ENCODE measurements around the gene F5. TPM values are rescaled to one million over a fixed set of nuclear protein-coding genes. Genes with fewer than 3 reads are reported as not detected.

F5 gene
- total RNA-seq, 1 experiment from 2014 or later: not detected

DNA sequence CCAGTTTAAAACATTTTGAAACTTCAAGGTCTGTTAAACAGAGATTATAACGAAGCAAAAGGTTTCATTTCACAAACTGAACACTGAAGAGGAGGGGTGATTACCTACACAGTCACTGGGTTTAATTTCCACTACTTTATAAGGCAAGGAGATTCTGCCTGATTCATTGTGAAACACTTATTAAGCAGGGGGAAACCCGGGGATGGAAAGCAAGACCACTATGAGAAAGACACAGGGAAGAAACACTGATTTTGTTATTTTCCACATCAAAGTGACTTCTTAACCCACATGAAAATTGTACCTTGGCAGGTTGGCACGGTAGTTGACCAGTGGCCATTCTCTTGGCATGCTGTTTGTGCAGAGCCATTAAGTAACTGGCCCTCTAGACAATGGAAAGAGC is 8.1 kb upstream of the F5 start:
- ChIA-PET POLR2A (ENCODE audit: low non-redundant PET) (no interaction called here), CTCF (no interaction called here)
- DNase-seq (ENCODE audit: low spot score): no peak
- no peaks in the 10 kb centered on the region for H3K4me1 ChIP-seq (ENCODE audit: insufficient read depth, low read length, poor library complexity, severe bottlenecking)
- TF ChIP-seq, protein P1, sequence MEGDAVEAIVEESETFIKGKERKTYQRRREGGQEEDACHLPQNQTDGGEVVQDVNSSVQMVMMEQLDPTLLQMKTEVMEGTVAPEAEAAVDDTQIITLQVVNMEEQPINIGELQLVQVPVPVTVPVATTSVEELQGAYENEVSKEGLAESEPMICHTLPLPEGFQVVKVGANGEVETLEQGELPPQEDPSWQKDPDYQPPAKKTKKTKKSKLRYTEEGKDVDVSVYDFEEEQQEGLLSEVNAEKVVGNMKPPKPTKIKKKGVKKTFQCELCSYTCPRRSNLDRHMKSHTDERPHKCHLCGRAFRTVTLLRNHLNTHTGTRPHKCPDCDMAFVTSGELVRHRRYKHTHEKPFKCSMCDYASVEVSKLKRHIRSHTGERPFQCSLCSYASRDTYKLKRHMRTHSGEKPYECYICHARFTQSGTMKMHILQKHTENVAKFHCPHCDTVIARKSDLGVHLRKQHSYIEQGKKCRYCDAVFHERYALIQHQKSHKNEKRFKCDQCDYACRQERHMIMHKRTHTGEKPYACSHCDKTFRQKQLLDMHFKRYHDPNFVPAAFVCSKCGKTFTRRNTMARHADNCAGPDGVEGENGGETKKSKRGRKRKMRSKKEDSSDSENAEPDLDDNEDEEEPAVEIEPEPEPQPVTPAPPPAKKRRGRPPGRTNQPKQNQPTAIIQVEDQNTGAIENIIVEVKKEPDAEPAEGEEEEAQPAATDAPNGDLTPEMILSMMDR (conservative IDR thresholded peaks at IDR 0.05; ENCODE audit: low read depth, low read length): no peak
- TF ChIP-seq EZH2 (IDR thresholded peaks at IDR 0.05; ENCODE audit: borderline replicate concordance, low read depth, low read length, poor library complexity, severe bottlenecking): no peak
- no TSS peak for BruUV-seq (replicated peaks)
- H3K4me3 ChIP-seq (ENCODE audit: low read depth, low read length, poor library complexity, severe bottlenecking): no peak overlapping the region
- intact Hi-C loops (cut with micrococcal nuclease; ENCODE audit: unreplicated experiment): no loop called here
- no peaks in the 10 kb centered on the region for H3K9me3 ChIP-seq (ENCODE audit: low read depth, low read length, poor library complexity, severe bottlenecking)
- no peak overlapping the region for H3K27ac ChIP-seq (ENCODE audit: low read depth, low read length, poor library complexity, severe bottlenecking)
- no peaks in the 10 kb centered on the region for H3K36me3 ChIP-seq (ENCODE audit: insufficient read depth, low read length, poor library complexity, severe bottlenecking)
- H3K27me3 ChIP-seq (replicated peaks; ENCODE audit: insufficient read depth, low read depth, low read length, poor library complexity): peaks cover 78% of the 10 kb centered on the region

DNA sequence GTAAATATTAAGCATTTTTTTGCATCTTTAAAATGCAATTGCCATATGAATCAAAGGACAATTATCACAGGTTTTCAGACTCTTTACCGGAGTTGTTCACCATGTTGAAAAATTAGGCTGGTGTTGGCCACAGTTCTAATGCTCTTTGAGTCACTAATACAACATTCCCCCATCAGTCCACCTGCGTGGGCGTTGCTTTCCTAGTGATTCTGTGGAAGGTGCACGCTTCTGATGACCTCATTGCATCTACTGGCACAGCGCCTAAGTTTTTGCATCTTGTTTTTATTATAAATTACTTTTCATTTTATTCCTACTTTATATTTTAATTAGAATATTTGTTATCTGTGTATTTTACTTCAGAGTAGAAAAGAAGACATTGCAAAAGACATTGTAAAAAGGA is 4.7 kb upstream of the F5 start:
- BruUV-seq (replicated peaks): no TSS peak
- TF ChIP-seq EZH2 (IDR thresholded peaks at IDR 0.05; ENCODE audit: borderline replicate concordance, low read depth, low read length, poor library complexity, severe bottlenecking): no peak
- TF ChIP-seq, protein P1 (conservative IDR thresholded peaks at IDR 0.05; ENCODE audit: low read depth, low read length): no peak
- no peaks in the 10 kb centered on the region for H3K9me3 ChIP-seq (ENCODE audit: low read depth, low read length, poor library complexity, severe bottlenecking)
- no peaks in the 10 kb centered on the region for H3K4me1 ChIP-seq (ENCODE audit: insufficient read depth, low read length, poor library complexity, severe bottlenecking)
- CTCF ChIA-PET: no interaction called here
- POLR2A ChIA-PET (ENCODE audit: low non-redundant PET): no interaction called here
- H3K27me3 ChIP-seq (replicated peaks; ENCODE audit: insufficient read depth, low read depth, low read length, poor library complexity): peaks cover 65% of the 10 kb centered on the region
- no peaks in the 10 kb centered on the region for H3K36me3 ChIP-seq (ENCODE audit: insufficient read depth, low read length, poor library complexity, severe bottlenecking)
- no peak overlapping the region for H3K27ac ChIP-seq (ENCODE audit: low read depth, low read length, poor library complexity, severe bottlenecking)
- no peak overlapping the region for H3K4me3 ChIP-seq (ENCODE audit: low read depth, low read length, poor library complexity, severe bottlenecking)
- no peak for DNase-seq (ENCODE audit: low spot score)
- intact Hi-C loops (cut with micrococcal nuclease; ENCODE audit: unreplicated experiment): no loop called here

DNA sequence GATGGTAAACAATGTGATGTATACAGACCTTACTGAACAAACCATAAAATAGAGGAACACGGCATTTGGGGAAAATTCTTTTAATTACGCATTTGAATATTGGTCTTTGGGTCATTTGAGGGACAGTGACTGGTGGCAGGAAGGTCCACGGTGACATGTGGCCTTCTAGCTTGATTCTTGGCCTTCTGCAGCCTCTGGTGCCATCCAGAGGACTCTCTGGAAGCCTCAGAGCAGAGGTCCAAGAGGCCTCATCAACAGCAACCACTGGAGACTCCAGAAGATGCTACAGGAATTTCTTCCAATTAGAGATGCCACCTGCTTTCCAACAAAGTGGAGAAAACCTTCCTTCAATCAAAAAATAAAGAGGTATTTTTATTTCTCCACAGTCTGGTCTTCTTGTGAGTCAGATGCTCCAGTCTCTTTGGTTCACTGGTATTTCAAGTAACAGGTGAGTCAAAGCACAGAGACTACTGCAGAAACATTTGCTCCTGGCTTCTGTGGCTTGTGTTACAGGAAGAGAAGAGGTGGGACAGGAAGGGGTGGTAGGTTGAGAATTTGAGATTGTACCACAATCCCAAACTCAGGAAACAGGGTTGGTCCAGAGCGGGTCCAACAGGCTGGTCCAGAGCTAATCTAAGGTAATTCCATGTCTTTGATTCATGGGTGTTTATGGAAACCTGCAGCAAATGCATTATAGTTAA is 2.7 kb upstream of the F5 start:
- Histone ChIP-seq H3K4me3 (ENCODE audit: low read depth, low read length, poor library complexity, severe bottlenecking) (no peak overlapping the region), H3K9me3 (ENCODE audit: low read depth, low read length, poor library complexity, severe bottlenecking) (no peaks in the 10 kb centered on the region), H3K27me3 (replicated peaks; ENCODE audit: insufficient read depth, low read depth, low read length, poor library complexity) (peaks cover 70% of the 10 kb centered on the region), H3K36me3 (ENCODE audit: insufficient read depth, low read length, poor library complexity, severe bottlenecking) (no peaks in the 10 kb centered on the region), H3K4me1 (ENCODE audit: insufficient read depth, low read length, poor library complexity, severe bottlenecking) (no peaks in the 10 kb centered on the region), H3K27ac (ENCODE audit: low read depth, low read length, poor library complexity, severe bottlenecking) (no peak overlapping the region)
- no peak for DNase-seq (ENCODE audit: low spot score)
- CTCF ChIA-PET: no interaction called here
- TF ChIP-seq, protein P1 (conservative IDR thresholded peaks at IDR 0.05; ENCODE audit: low read depth, low read length): no peak
- no peak for TF ChIP-seq EZH2 (IDR thresholded peaks at IDR 0.05; ENCODE audit: borderline replicate concordance, low read depth, low read length, poor library complexity, severe bottlenecking)
- intact Hi-C loops (cut with micrococcal nuclease; ENCODE audit: unreplicated experiment): no loop called here
- no TSS peak for BruUV-seq (replicated peaks)
- POLR2A ChIA-PET (ENCODE audit: low non-redundant PET): no interaction called here

All from A673 (cell line).